Urothelium cell line (cell line): ENCODE data around the gene GNAL.
A peak's percentile ranks its signal among the peaks of the same experiment; 100 is the strongest.
"Not testable (repeated sequence)": the region's sequence is repeated elsewhere in the genome, so short reads cannot be mapped to it uniquely, and the experiment has no call there.

Source experiments
- DNase-seq: peaks from one replicate; pipeline ENCODE4 v3.0.0; 2011; ENCODE audit warnings: low spot score, mixed read lengths
- FAIRE-seq: peaks from 2 replicates; lab custom pipeline; 2011; peaks lifted over from hg19 to GRCh38; lab: Jason Lieb, UNC

Gene GNAL

GRCh38 chr18:11688972-11689668 lies at the start of gene GNAL:
Gene GNAL (plus strand): TSS chr18:11689264. CDS start chr18:11689564, 300 bp downstream.
- FAIRE-seq (peak; percentile 97), DNase-seq (peak; percentile 93)

- FAIRE-seq, DNase-seq: not testable (repeated sequence)
Observed at GRCh38 chr18:11647310-11647709, 41.8 kb upstream of the GNAL start.

DNA sequence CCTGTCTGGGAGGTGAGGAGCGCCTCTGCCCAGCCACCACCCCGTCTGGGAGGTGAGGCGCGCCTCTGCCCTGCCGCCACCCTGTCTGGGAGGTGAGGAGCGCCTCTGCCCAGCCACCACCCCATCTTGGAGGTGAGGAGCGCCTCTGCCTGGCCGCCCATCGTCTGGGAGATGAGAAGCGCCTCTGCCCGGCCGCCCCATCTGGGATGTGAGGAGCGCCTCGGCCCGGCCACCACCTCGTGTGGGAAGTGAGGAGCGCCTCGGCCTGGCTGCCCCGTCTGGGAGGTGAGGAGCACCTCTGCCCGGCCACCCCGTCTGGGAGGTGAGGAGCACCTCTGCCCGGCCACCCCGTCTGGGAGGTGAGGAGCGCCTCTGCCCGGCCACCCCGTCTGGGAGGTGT lies 41.3 kb upstream of the GNAL start:
- not testable (repeated sequence) for FAIRE-seq, DNase-seq

DNA sequence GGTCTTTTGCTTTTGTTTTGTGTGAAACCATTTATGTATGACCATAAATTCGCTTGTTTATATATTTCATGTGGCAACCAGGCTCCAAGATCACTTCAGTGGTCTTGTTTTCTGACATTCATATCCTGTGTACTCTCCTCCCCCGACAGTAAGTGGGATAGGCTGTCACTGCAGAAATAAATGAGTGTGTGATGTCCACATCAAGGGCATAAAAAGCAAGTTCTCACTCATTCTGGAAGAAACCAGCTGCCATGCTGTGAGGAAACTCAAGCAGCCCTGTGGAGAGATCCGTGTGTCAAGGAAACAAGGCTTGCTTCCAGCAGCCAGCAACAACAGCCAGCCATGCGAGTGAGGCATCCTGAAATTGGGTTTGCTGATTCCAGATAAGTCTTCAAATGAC lies 39.2 kb upstream of the GNAL start:
- FAIRE-seq, result peak; percentile 56
- DNase-seq, result no peak

DNA sequence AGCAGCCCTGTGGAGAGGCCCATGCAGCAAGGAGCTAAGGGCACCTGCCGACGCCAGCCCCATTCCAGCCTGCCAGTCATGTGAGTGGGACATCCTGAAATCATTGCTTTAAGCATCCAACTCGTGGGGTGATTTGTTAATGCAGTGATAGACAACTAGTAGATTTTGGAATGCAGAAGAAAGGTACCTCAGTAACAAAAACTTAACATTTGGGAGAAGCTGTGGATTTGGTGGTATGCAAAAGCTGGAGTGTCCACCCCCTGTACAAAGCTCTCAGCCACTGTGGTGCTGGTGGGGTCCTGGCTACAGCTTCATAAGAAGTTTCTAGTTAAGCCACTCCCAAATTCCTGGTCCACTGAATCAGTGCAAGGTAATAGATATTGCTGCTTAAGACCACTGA lies 37.2 kb upstream of the GNAL start:
- no peak for FAIRE-seq
- DNase-seq, result no peak

GRCh38 chr18:11653521-11653920 lies 35.5 kb upstream of the GNAL start:
- FAIRE-seq, result peak; percentile 5

GRCh38 chr18:11654736-11655605 lies 34.1 kb upstream of the GNAL start:
- DNase-seq (peak; percentile 86), FAIRE-seq (peak; percentile 97)

More at GRCh38 chr18:11653521-11653920, 35.5 kb upstream of the GNAL start:
- no peak for DNase-seq

- FAIRE-seq (no peak), DNase-seq (no peak)
Observed at GRCh38 chr18:11655606-11655932, 33.5 kb upstream of the GNAL start.

DNA sequence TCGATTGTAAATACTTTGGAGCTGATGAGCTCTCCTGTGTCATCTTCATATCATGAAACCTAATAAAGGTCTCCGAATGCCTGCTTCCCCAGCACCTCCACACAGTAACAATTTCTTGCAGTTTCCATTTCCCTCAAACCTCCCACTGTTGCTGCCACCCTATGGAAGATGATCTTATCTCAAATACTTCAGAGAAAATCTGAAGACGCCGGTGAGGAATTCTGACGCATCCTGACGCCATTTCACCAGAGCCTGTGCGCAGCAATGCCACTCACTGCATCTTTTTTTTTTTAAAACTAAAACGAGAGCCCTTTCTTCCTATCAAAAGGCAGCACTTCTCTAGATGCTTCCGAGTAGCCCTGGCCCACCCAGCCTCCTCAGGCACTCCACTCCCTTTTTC lies 31.9 kb upstream of the GNAL start:
- FAIRE-seq (no peak), DNase-seq (no peak)

DNA sequence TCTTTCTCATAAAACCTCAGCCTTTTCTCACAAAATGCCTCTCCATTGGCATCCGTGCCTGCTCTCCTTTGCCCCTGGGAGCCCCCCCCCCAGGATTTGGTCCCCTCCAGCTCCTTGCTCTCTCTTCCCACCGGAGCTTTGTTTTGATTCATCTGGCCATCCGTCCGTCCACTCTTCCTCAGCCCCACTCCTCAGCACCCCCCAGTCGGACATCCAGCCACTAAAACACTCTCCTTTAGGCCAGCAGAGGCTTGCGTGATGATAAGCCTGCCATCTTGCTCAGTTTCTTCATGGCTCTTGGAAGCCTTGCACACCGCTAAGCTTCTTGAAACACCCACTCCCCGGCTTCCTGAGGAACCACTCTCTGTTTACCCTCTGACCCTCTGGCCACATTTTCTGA lies 31.5 kb upstream of the GNAL start:
- FAIRE-seq, result no peak
- DNase-seq, result no peak

DNA sequence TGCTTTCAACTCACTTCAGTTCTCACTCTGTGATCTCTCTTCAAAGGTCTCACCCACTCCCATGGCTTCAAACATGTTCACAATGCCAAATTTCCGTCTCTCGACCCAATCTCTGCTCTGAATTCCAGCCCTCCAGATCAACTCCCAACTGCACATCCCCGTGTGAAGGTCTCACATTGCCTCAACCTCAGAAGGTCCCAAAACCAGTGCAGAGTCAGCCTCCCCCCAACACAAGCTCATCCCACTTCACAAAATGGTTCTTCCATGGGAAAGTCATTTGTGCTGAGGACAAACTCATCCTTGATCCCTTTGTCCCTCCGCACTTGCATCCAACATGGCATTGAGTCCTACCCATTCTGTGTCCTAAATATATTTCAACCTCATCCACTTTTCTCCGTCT lies 31.0 kb upstream of the GNAL start:
- FAIRE-seq, result no peak

GRCh38 chr18:11658989-11659388 lies 30.1 kb upstream of the GNAL start:
- DNase-seq (no peak), FAIRE-seq (no peak)

More for the DNA sequence above, 31.0 kb upstream of the GNAL start:
- no peak for DNase-seq

DNA sequence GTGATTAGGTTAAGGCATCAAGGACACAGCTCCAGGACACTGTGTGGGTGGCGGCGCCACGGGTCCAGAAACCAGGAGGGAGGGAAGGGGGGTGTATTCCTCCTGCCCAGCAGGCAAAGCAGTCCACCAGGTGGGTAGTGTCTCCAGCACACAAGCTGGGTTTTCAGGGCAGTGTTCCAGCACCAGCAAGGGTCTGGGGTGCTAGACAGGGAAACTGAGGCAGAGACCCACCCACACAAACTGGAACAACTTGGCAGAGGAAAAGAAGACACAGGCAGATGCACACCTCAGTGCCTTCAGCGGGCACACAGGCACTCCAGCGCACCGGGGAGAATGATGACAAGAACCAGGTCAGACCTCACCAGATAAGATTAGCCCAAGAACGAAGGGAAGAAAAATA lies 28.4 kb upstream of the GNAL start:
- peak; percentile 27 for FAIRE-seq

GRCh38 chr18:11661430-11661829 lies 27.6 kb upstream of the GNAL start:
- FAIRE-seq (peak; percentile 86), DNase-seq (no peak)

More for the DNA sequence above, 28.4 kb upstream of the GNAL start:
- no peak for DNase-seq

GRCh38 chr18:11663439-11664029 lies 25.5 kb upstream of the GNAL start:
- DNase-seq, result no peak
- peak; percentile 71 for FAIRE-seq

GRCh38 chr18:11664286-11664685 lies 24.8 kb upstream of the GNAL start:
- DNase-seq (no peak), FAIRE-seq (no peak)

GRCh38 chr18:11665146-11665545 lies 23.9 kb upstream of the GNAL start:
- DNase-seq, result no peak

GRCh38 chr18:11665587-11665986 lies 23.5 kb upstream of the GNAL start:
- DNase-seq, result no peak
- no peak for FAIRE-seq

More at GRCh38 chr18:11665146-11665545, 23.9 kb upstream of the GNAL start:
- FAIRE-seq, result no peak

DNA sequence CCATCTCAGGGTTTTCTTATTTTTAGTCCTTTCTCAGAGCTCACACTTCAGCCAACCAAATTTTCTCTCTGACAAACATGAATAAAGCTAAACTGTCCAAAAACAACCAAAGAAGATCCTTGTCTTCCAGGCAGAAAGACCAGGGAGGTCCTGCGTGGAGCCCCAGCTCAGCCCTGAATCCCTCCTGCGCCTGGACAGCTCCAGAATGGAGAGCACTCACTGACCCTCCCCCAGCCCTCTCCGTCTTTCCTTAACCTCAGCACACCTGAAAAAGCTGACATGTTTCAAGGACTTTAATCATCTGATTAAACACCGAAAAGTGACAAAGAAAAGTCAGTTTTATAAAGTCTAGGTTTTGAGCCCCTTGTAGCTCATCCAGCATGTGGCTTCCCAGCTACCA lies 22.9 kb upstream of the GNAL start:
- no peak for DNase-seq
- FAIRE-seq, result no peak

- FAIRE-seq (no peak), DNase-seq (no peak)
Observed at GRCh38 chr18:11666831-11667230, 22.2 kb upstream of the GNAL start.

GRCh38 chr18:11667578-11667977 lies 21.5 kb upstream of the GNAL start:
- DNase-seq (no peak), FAIRE-seq (no peak)
